Upper lobe of left lung (tissue), 4 donors: ENCODE data around the gene NOSTRIN.

Source experiments
- EP300 ChIP-seq, 4 donors: sonication (generic); formaldehyde crosslinking; IDR thresholded peaks; one replicate each; pipeline ENCODE4 v1.5.1; 2017; ENCODE audit warnings: antibody characterized with exemption in 4 of 4, control low read depth in 2 of 4
- POLR2A ChIP-seq, 4 donors: fragments of 450-650 bp; IDR thresholded peaks; one replicate each; pipeline ENCODE4 v1.5.1; 2016 to 2017; ENCODE audit warnings: antibody characterized with exemption in 4 of 4, mild to moderate bottlenecking in 2 of 4
- TF ChIP-seq, protein P1 (sequence below), 6 experiments: fragments of 450-650 bp in 4 of 6; fragments of 200-600 bp in 2 of 6; sonication (generic) in 2 of 6; IDR thresholded peaks; one replicate each; pipeline ENCODE4 v1.5.1; 2016 to 2019; ENCODE audit warnings: antibody characterized with exemption in 6 of 6

DNA sequence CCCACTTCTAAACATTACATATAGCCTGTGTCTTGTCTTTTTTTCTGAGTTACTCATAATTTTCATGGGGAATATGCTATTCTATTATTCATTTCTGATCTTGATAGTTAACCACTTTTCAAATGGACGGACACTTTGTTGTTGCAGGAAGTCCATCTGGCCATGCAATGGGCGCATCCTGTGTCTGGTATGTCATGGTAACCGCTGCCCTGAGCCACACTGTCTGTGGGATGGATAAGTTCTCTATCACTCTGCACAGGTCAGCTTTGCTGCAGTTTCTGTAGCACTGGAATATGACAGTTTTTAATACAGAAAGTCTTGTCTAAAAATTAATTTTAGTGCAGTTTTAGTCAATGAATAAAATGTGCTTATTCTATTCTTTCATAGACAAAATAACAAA, 101.9 kb downstream of the NOSTRIN start:
- TF ChIP-seq, protein P1, sequence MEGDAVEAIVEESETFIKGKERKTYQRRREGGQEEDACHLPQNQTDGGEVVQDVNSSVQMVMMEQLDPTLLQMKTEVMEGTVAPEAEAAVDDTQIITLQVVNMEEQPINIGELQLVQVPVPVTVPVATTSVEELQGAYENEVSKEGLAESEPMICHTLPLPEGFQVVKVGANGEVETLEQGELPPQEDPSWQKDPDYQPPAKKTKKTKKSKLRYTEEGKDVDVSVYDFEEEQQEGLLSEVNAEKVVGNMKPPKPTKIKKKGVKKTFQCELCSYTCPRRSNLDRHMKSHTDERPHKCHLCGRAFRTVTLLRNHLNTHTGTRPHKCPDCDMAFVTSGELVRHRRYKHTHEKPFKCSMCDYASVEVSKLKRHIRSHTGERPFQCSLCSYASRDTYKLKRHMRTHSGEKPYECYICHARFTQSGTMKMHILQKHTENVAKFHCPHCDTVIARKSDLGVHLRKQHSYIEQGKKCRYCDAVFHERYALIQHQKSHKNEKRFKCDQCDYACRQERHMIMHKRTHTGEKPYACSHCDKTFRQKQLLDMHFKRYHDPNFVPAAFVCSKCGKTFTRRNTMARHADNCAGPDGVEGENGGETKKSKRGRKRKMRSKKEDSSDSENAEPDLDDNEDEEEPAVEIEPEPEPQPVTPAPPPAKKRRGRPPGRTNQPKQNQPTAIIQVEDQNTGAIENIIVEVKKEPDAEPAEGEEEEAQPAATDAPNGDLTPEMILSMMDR (IDR thresholded peaks at IDR 0.05): no peak
- TF ChIP-seq EP300 (IDR thresholded peaks at IDR 0.05) (no peak), POLR2A (IDR thresholded peaks at IDR 0.05) (no peak)
